Hypothalamus (tissue), 51 donors: ENCODE measurements around the gene OPTC.
A peak's percentile ranks its signal among the peaks of the same experiment; 100 is the strongest.

ENCODE experiments used
- DNase-seq, 51 donors: peaks; one replicate each; lab custom pipeline; 2025; lab: John Stamatoyannopoulos, UW

Gene OPTC

GRCh38 chr1:203554071-203554470 is 60.1 kb downstream of the OPTC start:
- DNase-seq = no peak

GRCh38 chr1:203555076-203555475 is 61.1 kb downstream of the OPTC start:
- DNase-seq = no peak

- no peak for DNase-seq
Measured at GRCh38 chr1:203555511-203556046, 61.6 kb downstream of the OPTC start.

GRCh38 chr1:203556047-203556851 is 62.3 kb downstream of the OPTC start:
- peak in 3 of 51 donors; percentile 10 to 29 (median 26) for DNase-seq

GRCh38 chr1:203557390-203557789 is 63.4 kb downstream of the OPTC start:
- peak in 5 of 51 donors; percentile 9 to 46 (median 29) for DNase-seq

- DNase-seq = peak in 2 of 51 donors; percentile 26 to 67
Measured at GRCh38 chr1:203558064-203558760, 64.3 kb downstream of the OPTC start.
